ENCODE data around the gene MCM5. TPM values are rescaled to one million over a fixed set of nuclear protein-coding genes. Genes with fewer than 3 reads are reported as not detected.

The MCM5 gene
- total RNA-seq, 2 experiments from 2014 or later = 21.6 to 22.6 TPM

GRCh38 chr22:35445933-35446332 is 46.0 kb downstream of the MCM5 start:
- H3K9me3 Mint-ChIP-seq = no peaks in the 10 kb centered on the region
- no peak overlapping the region for H3K27ac Mint-ChIP-seq
- Histone ChIP-seq H3K9me3 (ENCODE audit: control insufficient read depth in 1 of 2, insufficient read depth in 1 of 2, low read length in 2 of 2) (no peaks in the 10 kb centered on the region), H3K4me3 (ENCODE audit: low read length) (no peak overlapping the region), H3K36me3 (ENCODE audit: insufficient read depth, low read length) (no peaks in the 10 kb centered on the region), H3K27ac (ENCODE audit: low read depth in 1 of 2, low read length in 2 of 2) (no peak overlapping the region), H3K4me1 (ENCODE audit: insufficient read depth, low read length) (peaks cover 11% of the 10 kb centered on the region), H3K27me3 (ENCODE audit: control insufficient read depth in 1 of 2, insufficient read depth in 2 of 2, low read length in 2 of 2) (no peaks in the 10 kb centered on the region)
- no peak for ATAC-seq (ENCODE audit: poor library complexity)
- ChIA-PET POLR2A (no interaction called here), CTCF (no interaction called here)
- no peak for DNase-seq
- H3K36me3 Mint-ChIP-seq (ENCODE audit: low read depth) = no peaks in the 10 kb centered on the region
- TF ChIP-seq, protein P1, sequence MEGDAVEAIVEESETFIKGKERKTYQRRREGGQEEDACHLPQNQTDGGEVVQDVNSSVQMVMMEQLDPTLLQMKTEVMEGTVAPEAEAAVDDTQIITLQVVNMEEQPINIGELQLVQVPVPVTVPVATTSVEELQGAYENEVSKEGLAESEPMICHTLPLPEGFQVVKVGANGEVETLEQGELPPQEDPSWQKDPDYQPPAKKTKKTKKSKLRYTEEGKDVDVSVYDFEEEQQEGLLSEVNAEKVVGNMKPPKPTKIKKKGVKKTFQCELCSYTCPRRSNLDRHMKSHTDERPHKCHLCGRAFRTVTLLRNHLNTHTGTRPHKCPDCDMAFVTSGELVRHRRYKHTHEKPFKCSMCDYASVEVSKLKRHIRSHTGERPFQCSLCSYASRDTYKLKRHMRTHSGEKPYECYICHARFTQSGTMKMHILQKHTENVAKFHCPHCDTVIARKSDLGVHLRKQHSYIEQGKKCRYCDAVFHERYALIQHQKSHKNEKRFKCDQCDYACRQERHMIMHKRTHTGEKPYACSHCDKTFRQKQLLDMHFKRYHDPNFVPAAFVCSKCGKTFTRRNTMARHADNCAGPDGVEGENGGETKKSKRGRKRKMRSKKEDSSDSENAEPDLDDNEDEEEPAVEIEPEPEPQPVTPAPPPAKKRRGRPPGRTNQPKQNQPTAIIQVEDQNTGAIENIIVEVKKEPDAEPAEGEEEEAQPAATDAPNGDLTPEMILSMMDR (IDR thresholded peaks at IDR 0.05) = no peak
- intact Hi-C loops (cut with DNase I, micrococcal nuclease) = no loop called here
- no peaks in the 10 kb centered on the region for H3K4me1 Mint-ChIP-seq (ENCODE audit: low read depth)
- H3K4me3 Mint-ChIP-seq = no peak overlapping the region
- H3K27me3 Mint-ChIP-seq = no peaks in the 10 kb centered on the region

- POLR2A ChIA-PET = no interaction called here
- intact Hi-C loops (cut with DNase I, micrococcal nuclease) = no loop called here
- DNase-seq (no peak), ATAC-seq (ENCODE audit: poor library complexity) (no peak)
- H3K9me3 ChIP-seq (ENCODE audit: control insufficient read depth in 1 of 2, insufficient read depth in 1 of 2, low read length in 2 of 2) = no peaks in the 10 kb centered on the region
- no peaks in the 10 kb centered on the region for H3K4me1 Mint-ChIP-seq (ENCODE audit: low read depth)
- no peaks in the 10 kb centered on the region for H3K36me3 Mint-ChIP-seq (ENCODE audit: low read depth)
- peaks cover 11% of the 10 kb centered on the region for H3K4me1 ChIP-seq (ENCODE audit: insufficient read depth, low read length)
- no peak overlapping the region for H3K4me3 Mint-ChIP-seq
- H3K27ac Mint-ChIP-seq = no peak overlapping the region
- H3K27me3 ChIP-seq (ENCODE audit: control insufficient read depth in 1 of 2, insufficient read depth in 2 of 2, low read length in 2 of 2) = no peaks in the 10 kb centered on the region
- CTCF ChIA-PET = no interaction called here
- H3K27me3 Mint-ChIP-seq = no peaks in the 10 kb centered on the region
- no peak overlapping the region for H3K4me3 ChIP-seq (ENCODE audit: low read length)
- TF ChIP-seq, protein P1 (IDR thresholded peaks at IDR 0.05) = no peak
- H3K9me3 Mint-ChIP-seq = no peaks in the 10 kb centered on the region
- H3K36me3 ChIP-seq (ENCODE audit: insufficient read depth, low read length) = no peaks in the 10 kb centered on the region
- no peak overlapping the region for H3K27ac ChIP-seq (ENCODE audit: low read depth in 1 of 2, low read length in 2 of 2)
Observed at GRCh38 chr22:35446365-35446764, 46.4 kb downstream of the MCM5 start.

DNA sequence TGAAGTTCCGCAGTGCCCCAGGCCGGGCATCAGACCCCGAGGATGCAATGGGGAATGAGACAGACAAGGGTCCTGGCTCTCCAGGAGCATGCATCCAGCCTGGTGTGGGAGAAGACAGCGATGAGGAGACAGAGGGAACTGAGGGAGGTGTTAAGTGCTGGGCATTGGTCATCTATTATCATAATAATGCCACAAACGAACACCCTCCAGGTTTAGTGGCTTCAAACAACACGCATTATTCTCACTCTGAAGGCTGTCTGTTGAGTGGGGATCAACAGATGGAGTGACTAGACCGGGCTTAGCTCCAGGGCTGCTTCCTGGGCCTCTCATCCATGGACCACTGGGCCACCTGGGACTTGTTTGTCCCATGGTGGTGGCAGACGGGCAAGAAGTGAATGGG is 48.6 kb downstream of the MCM5 start:
- no peaks in the 10 kb centered on the region for H3K9me3 ChIP-seq (ENCODE audit: control insufficient read depth in 1 of 2, insufficient read depth in 1 of 2, low read length in 2 of 2)
- ChIA-PET CTCF (no interaction called here), POLR2A (no interaction called here)
- ATAC-seq (ENCODE audit: poor library complexity) (no peak), DNase-seq (no peak)
- TF ChIP-seq, protein P1 (IDR thresholded peaks at IDR 0.05) = no peak
- no peaks in the 10 kb centered on the region for H3K36me3 ChIP-seq (ENCODE audit: insufficient read depth, low read length)
- Mint-ChIP-seq H3K36me3 (ENCODE audit: low read depth) (no peaks in the 10 kb centered on the region), H3K4me1 (ENCODE audit: low read depth) (no peaks in the 10 kb centered on the region), H3K27me3 (no peaks in the 10 kb centered on the region), H3K9me3 (no peaks in the 10 kb centered on the region), H3K27ac (no peak overlapping the region), H3K4me3 (no peak overlapping the region)
- intact Hi-C loops (cut with DNase I, micrococcal nuclease) = no loop called here
- peaks cover 11% of the 10 kb centered on the region for H3K4me1 ChIP-seq (ENCODE audit: insufficient read depth, low read length)
- no peaks in the 10 kb centered on the region for H3K27me3 ChIP-seq (ENCODE audit: control insufficient read depth in 1 of 2, insufficient read depth in 2 of 2, low read length in 2 of 2)
- no peak overlapping the region for H3K4me3 ChIP-seq (ENCODE audit: low read length)
- H3K27ac ChIP-seq (ENCODE audit: low read depth in 1 of 2, low read length in 2 of 2) = no peak overlapping the region

Data from CD4-positive, alpha-beta T cell (primary cell).